GM10266 (cell line): Measurements from ENCODE around the gene OR13J1.

Experiments used
- DNase-seq: peaks from one replicate; pipeline ENCODE4 v3.0.0; 2012; ENCODE audit errors: extremely low spot score
- TF ChIP-seq, protein P1 (sequence below): IDR thresholded peaks from 2 replicates; pipeline ENCODE4 v1.5.1; 2012; ENCODE audit warnings: mild to moderate bottlenecking, low read depth; ENCODE audit not compliant: control insufficient read depth, insufficient read depth; ENCODE audit errors: missing control alignments

The OR13J1 gene

DNA sequence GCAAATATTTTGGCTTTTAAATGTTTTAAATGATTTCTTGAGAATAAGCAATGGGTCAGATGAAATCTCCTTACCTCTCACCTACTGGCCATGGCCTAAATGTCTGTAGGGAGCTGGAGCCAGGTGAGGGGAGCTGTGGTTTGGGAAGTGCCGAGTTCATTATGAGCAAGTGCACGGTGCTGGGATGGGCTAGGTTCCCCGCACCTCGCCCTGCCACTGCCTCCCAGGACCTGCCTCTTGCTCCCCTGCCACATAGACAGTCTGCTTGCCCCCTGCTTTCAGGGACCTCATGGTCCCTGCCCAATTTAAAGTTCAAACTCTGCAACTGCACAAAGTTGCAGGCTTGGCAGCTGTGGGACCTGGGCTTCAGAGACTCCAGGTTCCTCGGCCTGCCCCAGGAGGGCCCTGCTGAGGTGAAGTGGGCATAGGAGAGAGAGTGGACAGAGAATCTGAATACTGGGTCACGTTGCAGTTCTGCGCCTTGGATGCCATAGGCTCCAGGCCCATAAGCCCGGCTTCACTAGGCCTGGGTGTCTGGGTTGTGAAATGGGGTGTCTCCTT lies 5.4 kb downstream of the OR13J1 start:
- TF ChIP-seq, protein P1, sequence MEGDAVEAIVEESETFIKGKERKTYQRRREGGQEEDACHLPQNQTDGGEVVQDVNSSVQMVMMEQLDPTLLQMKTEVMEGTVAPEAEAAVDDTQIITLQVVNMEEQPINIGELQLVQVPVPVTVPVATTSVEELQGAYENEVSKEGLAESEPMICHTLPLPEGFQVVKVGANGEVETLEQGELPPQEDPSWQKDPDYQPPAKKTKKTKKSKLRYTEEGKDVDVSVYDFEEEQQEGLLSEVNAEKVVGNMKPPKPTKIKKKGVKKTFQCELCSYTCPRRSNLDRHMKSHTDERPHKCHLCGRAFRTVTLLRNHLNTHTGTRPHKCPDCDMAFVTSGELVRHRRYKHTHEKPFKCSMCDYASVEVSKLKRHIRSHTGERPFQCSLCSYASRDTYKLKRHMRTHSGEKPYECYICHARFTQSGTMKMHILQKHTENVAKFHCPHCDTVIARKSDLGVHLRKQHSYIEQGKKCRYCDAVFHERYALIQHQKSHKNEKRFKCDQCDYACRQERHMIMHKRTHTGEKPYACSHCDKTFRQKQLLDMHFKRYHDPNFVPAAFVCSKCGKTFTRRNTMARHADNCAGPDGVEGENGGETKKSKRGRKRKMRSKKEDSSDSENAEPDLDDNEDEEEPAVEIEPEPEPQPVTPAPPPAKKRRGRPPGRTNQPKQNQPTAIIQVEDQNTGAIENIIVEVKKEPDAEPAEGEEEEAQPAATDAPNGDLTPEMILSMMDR, result no peak
- DNase-seq, result no peak

DNA sequence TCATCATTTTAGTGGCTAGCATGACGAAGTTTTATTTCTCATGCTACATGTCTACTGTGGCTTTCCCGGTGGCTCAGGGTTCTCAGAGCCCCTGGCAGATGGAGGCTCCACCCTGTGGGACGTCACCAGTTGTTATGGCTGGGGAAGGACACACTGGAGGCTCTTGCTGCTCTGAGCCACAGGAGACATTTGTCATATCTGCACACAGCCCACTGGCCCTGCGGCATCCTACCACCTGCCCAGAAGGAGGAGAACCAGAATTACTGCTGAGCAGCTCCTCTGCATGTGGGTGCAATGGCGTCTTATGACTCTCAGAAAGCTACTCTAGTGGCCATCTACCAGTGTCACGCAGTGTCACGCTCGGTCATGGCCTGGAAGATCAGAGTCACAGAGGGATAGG lies 6.6 kb downstream of the OR13J1 start:
- TF ChIP-seq, protein P1, result no peak
- no peak for DNase-seq

GRCh38 chr9:35862328-35862727 lies 7.9 kb downstream of the OR13J1 start:
- TF ChIP-seq, protein P1, result no peak
- DNase-seq, result no peak

DNA sequence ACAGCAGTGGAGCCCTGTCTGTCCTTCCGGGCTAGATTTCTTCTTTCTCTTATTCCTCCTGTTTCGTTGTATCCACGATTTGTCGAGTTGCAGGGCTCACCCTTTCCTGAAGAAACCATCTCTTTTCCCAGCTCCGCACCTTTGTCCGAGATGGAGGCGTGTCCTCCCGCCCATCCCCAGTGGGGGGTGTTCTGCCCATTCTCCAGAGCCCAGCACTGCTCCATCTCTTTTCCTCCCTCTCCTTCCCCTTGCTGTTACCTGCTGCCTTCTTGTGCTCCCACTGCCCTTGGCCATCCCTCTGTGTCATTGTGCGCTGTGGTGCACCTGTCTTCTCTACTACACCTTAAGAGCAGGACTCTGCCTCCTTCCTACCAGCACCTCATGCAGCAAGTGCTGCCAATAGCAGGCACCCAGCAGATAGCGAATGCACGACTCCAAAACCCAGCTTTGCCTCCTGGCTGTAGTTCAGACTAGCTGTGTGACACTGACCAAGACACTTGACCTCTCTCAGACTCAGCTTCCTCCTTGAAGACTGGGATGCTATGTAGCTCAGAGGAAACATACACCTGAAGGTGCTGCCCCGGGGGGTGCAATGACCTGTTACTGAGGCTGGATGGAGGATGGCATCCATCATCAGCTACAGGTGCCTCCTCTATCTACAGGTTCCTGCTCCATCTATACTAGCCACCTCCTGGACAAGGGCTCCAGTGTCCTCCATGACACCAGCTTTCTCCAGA lies 8.9 kb downstream of the OR13J1 start:
- no peak for DNase-seq
- TF ChIP-seq, protein P1, result no peak

DNA sequence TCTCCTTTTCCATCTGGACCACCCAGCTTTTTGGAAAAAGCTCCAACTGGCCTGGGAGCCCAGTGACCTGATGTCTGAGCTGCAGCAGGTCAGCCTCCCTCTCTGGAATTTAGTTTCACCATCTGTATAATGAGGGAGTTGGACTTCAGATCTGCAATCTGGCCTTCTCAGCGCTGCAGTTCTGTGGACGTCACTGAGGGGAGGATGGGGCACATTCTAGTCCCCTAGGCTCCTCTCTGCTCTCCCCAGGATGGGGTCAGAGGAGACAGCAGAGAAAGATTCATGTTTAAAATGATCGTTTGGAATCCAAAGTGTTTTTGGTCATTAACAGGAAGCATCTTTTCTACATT lies 10.2 kb downstream of the OR13J1 start:
- TF ChIP-seq, protein P1, result no peak
- no peak for DNase-seq

GRCh38 chr9:35859310-35859989 lies 10.8 kb downstream of the OR13J1 start:
- no peak for DNase-seq
- TF ChIP-seq, protein P1, result no peak

- TF ChIP-seq, protein P1, result no peak
- no peak for DNase-seq
Observed at GRCh38 chr9:35858458-35858857, 11.7 kb downstream of the OR13J1 start.
